ENCODE measurements around the gene HRH1. TPM values are rescaled to one million over a fixed set of nuclear protein-coding genes. Genes with fewer than 3 reads are reported as not detected.

HRH1 gene
- total and polyA plus RNA-seq, 2 of the 13 experiments (the other 11 are each of a cell fraction or from before 2014, with no cell fraction given) = not detected

DNA sequence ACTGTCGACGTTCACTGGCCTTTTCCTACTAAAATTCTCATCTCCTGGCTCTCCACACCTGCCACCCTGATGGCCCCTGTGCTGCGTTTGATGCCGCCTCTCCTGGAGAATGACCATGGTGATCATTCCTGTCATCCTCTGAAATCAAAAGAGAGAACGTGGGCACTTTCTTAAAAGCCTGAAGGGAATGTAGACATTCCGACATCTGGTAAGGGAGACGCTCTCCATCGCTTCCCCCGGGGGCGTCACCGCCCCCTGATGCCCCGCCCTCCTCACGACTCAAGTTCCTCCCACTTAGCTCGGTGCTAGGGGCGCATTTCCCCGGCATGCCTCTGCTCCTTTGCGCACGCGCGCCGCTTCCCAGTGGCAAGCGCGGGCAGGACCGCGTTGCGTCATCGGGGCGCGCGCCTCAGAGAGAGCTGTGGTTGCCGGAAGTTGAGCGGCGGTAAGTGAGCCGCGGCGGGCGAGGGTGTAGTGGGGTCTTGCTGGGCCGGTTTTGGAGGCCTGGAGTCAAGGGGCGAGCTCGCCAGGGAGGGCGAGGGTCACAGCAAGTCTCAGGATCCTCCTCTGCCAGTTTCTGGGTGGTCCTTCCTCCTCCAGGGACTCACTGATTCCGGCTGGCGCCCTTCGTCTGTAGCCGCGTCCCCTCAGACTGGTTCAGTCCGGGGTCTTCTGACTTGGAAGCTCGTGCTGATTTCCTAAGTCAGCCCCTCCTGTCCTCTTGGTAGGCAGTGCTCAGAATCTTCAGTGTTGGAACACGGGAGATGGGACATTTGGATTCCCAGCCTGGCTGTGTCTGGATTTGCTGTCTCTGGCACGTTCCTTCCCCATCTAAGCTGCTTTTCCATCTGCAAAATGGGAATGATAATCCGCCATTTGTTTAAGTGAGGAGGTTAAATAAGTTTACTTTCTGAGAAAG, 118.0 kb downstream of the HRH1 start, which contains the start of gene ATG7 (continued):
- TF ChIP-seq, protein P1, sequence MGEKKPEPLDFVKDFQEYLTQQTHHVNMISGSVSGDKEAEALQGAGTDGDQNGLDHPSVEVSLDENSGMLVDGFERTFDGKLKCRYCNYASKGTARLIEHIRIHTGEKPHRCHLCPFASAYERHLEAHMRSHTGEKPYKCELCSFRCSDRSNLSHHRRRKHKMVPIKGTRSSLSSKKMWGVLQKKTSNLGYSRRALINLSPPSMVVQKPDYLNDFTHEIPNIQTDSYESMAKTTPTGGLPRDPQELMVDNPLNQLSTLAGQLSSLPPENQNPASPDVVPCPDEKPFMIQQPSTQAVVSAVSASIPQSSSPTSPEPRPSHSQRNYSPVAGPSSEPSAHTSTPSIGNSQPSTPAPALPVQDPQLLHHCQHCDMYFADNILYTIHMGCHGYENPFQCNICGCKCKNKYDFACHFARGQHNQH (CRISPR knock-in tag; IDR thresholded peaks at IDR 0.05) = peak; percentile 92; the same call in 1 of the 2 replicates
- TF ChIP-seq, protein P2, sequence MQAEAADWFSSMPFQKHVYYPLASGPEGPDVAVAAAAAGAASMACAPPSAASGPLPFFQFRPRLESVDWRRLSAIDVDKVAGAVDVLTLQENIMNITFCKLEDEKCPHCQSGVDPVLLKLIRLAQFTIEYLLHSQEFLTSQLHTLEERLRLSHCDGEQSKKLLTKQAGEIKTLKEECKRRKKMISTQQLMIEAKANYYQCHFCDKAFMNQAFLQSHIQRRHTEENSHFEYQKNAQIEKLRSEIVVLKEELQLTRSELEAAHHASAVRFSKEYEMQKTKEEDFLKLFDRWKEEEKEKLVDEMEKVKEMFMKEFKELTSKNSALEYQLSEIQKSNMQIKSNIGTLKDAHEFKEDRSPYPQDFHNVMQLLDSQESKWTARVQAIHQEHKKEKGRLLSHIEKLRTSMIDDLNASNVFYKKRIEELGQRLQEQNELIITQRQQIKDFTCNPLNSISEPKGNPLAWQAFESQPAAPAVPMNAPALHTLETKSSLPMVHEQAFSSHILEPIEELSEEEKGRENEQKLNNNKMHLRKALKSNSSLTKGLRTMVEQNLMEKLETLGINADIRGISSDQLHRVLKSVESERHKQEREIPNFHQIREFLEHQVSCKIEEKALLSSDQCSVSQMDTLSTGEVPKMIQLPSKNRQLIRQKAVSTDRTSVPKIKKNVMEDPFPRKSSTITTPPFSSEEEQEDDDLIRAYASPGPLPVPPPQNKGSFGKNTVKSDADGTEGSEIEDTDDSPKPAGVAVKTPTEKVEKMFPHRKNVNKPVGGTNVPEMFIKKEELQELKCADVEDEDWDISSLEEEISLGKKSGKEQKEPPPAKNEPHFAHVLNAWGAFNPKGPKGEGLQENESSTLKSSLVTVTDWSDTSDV (CRISPR knock-in tag; IDR thresholded peaks at IDR 0.05) = 0 out of 2 replicates have a peak, but pooled peaks have one; percentile 53
- TF ChIP-seq TBP (CRISPR knock-in tag; IDR thresholded peaks at IDR 0.05) (0 out of 2 replicates have a peak, but pooled peaks have one; percentile 20), POLR2AphosphoS5 (IDR thresholded peaks at IDR 0.05; ENCODE audit: low read depth, low read length) (peak; percentile 88), ELF3 (CRISPR knock-in tag; IDR thresholded peaks at IDR 0.05) (peak; percentile 92), HIVEP1 (CRISPR knock-in tag; IDR thresholded peaks at IDR 0.05) (peak; percentile 78), ZNF569 (CRISPR knock-in tag; IDR thresholded peaks at IDR 0.05; ENCODE audit: borderline replicate concordance) (no peak), SKI (IDR thresholded peaks at IDR 0.05; ENCODE audit: partially characterized antibody) (peak; percentile 48), PITX1 (CRISPR knock-in tag; IDR thresholded peaks at IDR 0.05) (0 out of 2 replicates have a peak, but pooled peaks have one; percentile 56), ZNF205 (CRISPR knock-in tag; IDR thresholded peaks at IDR 0.05) (peak; percentile 43; the same call in 1 of the 2 replicates), MEF2D (CRISPR knock-in tag; IDR thresholded peaks at IDR 0.05) (peak; percentile 52), CHD4 (IDR thresholded peaks at IDR 0.05; ENCODE audit: borderline replicate concordance, low read length) (no peak), SALL2 (CRISPR knock-in tag; IDR thresholded peaks at IDR 0.05) (peak; percentile 89; the same call in 1 of the 2 replicates), KLF12 (CRISPR knock-in tag; IDR thresholded peaks at IDR 0.05; ENCODE audit: borderline replicate concordance) (peak; percentile 89), SPEN (CRISPR knock-in tag; IDR thresholded peaks at IDR 0.05; ENCODE audit: low read depth) (peak; percentile 85)
- TF ChIP-seq, protein P3, sequence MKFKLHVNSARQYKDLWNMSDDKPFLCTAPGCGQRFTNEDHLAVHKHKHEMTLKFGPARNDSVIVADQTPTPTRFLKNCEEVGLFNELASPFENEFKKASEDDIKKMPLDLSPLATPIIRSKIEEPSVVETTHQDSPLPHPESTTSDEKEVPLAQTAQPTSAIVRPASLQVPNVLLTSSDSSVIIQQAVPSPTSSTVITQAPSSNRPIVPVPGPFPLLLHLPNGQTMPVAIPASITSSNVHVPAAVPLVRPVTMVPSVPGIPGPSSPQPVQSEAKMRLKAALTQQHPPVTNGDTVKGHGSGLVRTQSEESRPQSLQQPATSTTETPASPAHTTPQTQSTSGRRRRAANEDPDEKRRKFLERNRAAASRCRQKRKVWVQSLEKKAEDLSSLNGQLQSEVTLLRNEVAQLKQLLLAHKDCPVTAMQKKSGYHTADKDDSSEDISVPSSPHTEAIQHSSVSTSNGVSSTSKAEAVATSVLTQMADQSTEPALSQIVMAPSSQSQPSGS (CRISPR knock-in tag; IDR thresholded peaks at IDR 0.05) = peak; percentile 88
- TF ChIP-seq, protein P4, sequence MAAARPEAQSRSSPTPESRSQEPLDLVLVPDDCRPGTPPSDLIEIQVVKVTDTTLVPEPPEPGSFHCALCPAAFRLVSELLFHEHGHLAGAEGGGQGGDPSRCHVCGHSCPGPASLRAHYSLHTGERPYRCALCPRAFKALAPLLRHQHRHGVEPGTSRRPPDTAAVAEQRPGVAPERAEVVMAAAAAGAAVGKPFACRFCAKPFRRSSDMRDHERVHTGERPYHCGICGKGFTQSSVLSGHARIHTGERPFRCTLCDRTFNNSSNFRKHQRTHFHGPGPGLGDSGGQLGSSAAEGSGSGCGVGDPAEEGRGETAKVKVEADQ (CRISPR knock-in tag; IDR thresholded peaks at IDR 0.05; ENCODE audit: borderline replicate concordance) = peak; percentile 98
- TF ChIP-seq, protein P5, sequence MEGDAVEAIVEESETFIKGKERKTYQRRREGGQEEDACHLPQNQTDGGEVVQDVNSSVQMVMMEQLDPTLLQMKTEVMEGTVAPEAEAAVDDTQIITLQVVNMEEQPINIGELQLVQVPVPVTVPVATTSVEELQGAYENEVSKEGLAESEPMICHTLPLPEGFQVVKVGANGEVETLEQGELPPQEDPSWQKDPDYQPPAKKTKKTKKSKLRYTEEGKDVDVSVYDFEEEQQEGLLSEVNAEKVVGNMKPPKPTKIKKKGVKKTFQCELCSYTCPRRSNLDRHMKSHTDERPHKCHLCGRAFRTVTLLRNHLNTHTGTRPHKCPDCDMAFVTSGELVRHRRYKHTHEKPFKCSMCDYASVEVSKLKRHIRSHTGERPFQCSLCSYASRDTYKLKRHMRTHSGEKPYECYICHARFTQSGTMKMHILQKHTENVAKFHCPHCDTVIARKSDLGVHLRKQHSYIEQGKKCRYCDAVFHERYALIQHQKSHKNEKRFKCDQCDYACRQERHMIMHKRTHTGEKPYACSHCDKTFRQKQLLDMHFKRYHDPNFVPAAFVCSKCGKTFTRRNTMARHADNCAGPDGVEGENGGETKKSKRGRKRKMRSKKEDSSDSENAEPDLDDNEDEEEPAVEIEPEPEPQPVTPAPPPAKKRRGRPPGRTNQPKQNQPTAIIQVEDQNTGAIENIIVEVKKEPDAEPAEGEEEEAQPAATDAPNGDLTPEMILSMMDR (CRISPR knock-in tag; IDR thresholded peaks at IDR 0.05) = peak; percentile 50
